ENCODE data around the gene HS3ST3A1.

- TF ChIP-seq, protein P1, sequence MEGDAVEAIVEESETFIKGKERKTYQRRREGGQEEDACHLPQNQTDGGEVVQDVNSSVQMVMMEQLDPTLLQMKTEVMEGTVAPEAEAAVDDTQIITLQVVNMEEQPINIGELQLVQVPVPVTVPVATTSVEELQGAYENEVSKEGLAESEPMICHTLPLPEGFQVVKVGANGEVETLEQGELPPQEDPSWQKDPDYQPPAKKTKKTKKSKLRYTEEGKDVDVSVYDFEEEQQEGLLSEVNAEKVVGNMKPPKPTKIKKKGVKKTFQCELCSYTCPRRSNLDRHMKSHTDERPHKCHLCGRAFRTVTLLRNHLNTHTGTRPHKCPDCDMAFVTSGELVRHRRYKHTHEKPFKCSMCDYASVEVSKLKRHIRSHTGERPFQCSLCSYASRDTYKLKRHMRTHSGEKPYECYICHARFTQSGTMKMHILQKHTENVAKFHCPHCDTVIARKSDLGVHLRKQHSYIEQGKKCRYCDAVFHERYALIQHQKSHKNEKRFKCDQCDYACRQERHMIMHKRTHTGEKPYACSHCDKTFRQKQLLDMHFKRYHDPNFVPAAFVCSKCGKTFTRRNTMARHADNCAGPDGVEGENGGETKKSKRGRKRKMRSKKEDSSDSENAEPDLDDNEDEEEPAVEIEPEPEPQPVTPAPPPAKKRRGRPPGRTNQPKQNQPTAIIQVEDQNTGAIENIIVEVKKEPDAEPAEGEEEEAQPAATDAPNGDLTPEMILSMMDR (IDR thresholded peaks at IDR 0.05; ENCODE audit: low read depth, low read length, poor library complexity, severe bottlenecking), result no peak
- TF ChIP-seq EZH2phosphoT487 (IDR thresholded peaks at IDR 0.05; ENCODE audit: borderline replicate concordance, low read length), result no peak
Measured at GRCh38 chr17:13503526-13503925, 98.2 kb downstream of the HS3ST3A1 start.

Measured in DOHH2 (cell line).